DOHH2 (cell line): ENCODE results near the gene SENP8.

ENCODE experiments used
- CTCF ChIP-seq: fragments of 200-600 bp; sonication (generic); IDR thresholded peaks from one replicate; pipeline ENCODE4 v1.5.1; 2014; ENCODE audit warnings: antibody characterized with exemption, mild to moderate bottlenecking, low read depth, low read length; ENCODE audit not compliant: poor library complexity, severe bottlenecking
- EZH2phosphoT487 ChIP-seq: fragments of 200-600 bp; sonication (generic); IDR thresholded peaks from 2 replicates; pipeline ENCODE4 v1.6.1; 2017; ENCODE audit warnings: borderline replicate concordance, mild to moderate bottlenecking, antibody characterized with exemption, low read length, moderate library complexity, mixed read lengths

GRCh38 chr15:72112805-72113204 is 5.4 kb upstream of the SENP8 start:
- TF ChIP-seq CTCF: no peak
- no peak for TF ChIP-seq EZH2phosphoT487
